ENCODE measurements around the gene TPCN2. TPM values are rescaled to one million over a fixed set of nuclear protein-coding genes. Genes with fewer than 3 reads are reported as not detected.

The TPCN2 gene
- total and polyA plus RNA-seq, 12 donors = 3.1 to 21.6 (median 10.4) TPM

- no peak overlapping the region for H3K27ac ChIP-seq
- intact Hi-C loops (cut with DNase I) = no loop called here
- peaks cover 0 to 16% of the 10 kb centered on the region in 2 donors for H3K36me3 ChIP-seq (replicated peaks in 1 of 2)
- no peak for DNase-seq
- WGBS, 4 donors = 78 to 93% (median 85%) methylated on average over 8 to 19 of the region's 19 CpGs
- H3K4me1 ChIP-seq (replicated peaks in 1 of 2) = no peaks in the 10 kb centered on the region
- no peak overlapping the region for H3K4me3 ChIP-seq
- TF ChIP-seq POLR2A (IDR thresholded peaks at IDR 0.05) (no peak), CTCF (IDR thresholded peaks at IDR 0.05) (no peak)
- H3K27me3 ChIP-seq = no peaks in the 10 kb centered on the region
- no peaks in the 10 kb centered on the region for H3K9me3 ChIP-seq (replicated peaks in 1 of 3)
Observed at GRCh38 chr11:69065147-69065710, 16.5 kb downstream of the TPCN2 start.

GRCh38 chr11:69066122-69067112 is 17.7 kb downstream of the TPCN2 start:
- 84 to 94% (median 88%) methylated on average over 11 to 30 of the region's 30 CpGs for WGBS, 4 donors
- Histone ChIP-seq H3K27ac (no peak overlapping the region), H3K27me3 (no peaks in the 10 kb centered on the region), H3K4me1 (replicated peaks in 1 of 2) (no peaks in the 10 kb centered on the region), H3K36me3 (replicated peaks in 1 of 2) (peaks cover 0 to 20% of the 10 kb centered on the region in 2 donors), H3K4me3 (no peak overlapping the region), H3K9me3 (replicated peaks in 1 of 3) (no peaks in the 10 kb centered on the region)
- TF ChIP-seq POLR2A (IDR thresholded peaks at IDR 0.05) = no peak
- TF ChIP-seq CTCF (IDR thresholded peaks at IDR 0.05) = no peak
- intact Hi-C loops (cut with DNase I) = no loop called here
- no peak for DNase-seq

- no peaks in the 10 kb centered on the region for H3K27me3 ChIP-seq
- H3K4me3 ChIP-seq = no peak overlapping the region
- peaks cover 0 to 24% of the 10 kb centered on the region in 2 donors for H3K36me3 ChIP-seq (replicated peaks in 1 of 2)
- intact Hi-C loops (cut with DNase I) = no loop called here
- TF ChIP-seq CTCF (IDR thresholded peaks at IDR 0.05) = no peak
- no peak for TF ChIP-seq POLR2A (IDR thresholded peaks at IDR 0.05)
- no peaks in the 10 kb centered on the region for H3K4me1 ChIP-seq (replicated peaks in 1 of 2)
- DNase-seq = no peak
- H3K9me3 ChIP-seq (replicated peaks in 1 of 3) = no peaks in the 10 kb centered on the region
- no peak overlapping the region for H3K27ac ChIP-seq
- 93 to 100% (median 96%) methylated on average over 1 to 13 of the region's 13 CpGs; no CpG with 5 or more reads in 1 of the 4 donors for WGBS, 4 donors
Observed at GRCh38 chr11:69067200-69067599, 18.5 kb downstream of the TPCN2 start.

- H3K9me3 ChIP-seq (replicated peaks in 1 of 3) = no peaks in the 10 kb centered on the region
- no peak overlapping the region for H3K4me3 ChIP-seq
- H3K27ac ChIP-seq = no peak overlapping the region
- TF ChIP-seq POLR2A (IDR thresholded peaks at IDR 0.05) (no peak), CTCF (IDR thresholded peaks at IDR 0.05) (no peak)
- H3K27me3 ChIP-seq = no peaks in the 10 kb centered on the region
- H3K36me3 ChIP-seq (replicated peaks in 1 of 2) = peaks cover 0 to 14% of the 10 kb centered on the region in 2 donors
- 92 to 100% (median 96%) methylated on average over 3 to 23 of the region's 23 CpGs for WGBS, 4 donors
- intact Hi-C loops (cut with DNase I) = no loop called here
- H3K4me1 ChIP-seq (replicated peaks in 1 of 2) = no peaks in the 10 kb centered on the region
- DNase-seq = no peak
Observed at GRCh38 chr11:69071086-69071800, 22.5 kb downstream of the TPCN2 start.
